Measurements from ENCODE around the gene SPATA24. TPM values are rescaled to one million over a fixed set of nuclear protein-coding genes. Genes with fewer than 3 reads are reported as not detected.

Gene SPATA24
- total and polyA plus RNA-seq, 2 of the 13 experiments (the other 11 are each of a cell fraction or from before 2014, with no cell fraction given), result 6.0 to 11.1 TPM

DNA sequence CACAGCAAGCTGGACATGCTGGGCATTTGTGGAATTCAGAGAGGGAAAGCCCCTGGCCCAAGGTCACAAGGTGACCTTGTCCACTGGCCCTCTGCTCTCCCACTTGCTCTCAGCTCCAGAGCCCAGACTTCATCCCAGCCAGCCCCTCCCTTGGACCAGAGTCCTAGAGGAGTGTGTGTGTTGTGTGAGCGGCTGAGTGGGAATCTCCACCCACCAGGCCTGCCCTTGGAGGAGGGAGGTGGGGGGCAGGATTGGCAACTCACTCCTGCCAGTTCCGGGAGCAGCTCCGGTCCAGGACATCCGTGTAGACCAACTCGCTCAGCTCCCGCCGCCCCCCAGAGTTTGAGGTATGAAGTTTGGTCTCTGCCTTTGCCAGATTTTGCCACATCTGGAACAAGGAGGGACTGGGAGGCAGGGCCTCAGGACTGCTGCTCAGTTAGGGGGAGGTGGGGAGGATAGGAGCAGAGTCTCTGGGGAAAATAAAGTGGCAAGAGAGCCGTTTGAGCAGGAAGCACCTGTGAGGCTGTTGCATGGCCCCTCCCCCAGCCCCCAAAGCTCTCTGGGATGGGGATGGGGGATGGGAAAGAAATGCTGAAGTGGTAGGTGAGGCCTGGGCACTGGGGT lies 15.6 kb downstream of the SPATA24 start (continued):
- TF ChIP-seq, protein P1, sequence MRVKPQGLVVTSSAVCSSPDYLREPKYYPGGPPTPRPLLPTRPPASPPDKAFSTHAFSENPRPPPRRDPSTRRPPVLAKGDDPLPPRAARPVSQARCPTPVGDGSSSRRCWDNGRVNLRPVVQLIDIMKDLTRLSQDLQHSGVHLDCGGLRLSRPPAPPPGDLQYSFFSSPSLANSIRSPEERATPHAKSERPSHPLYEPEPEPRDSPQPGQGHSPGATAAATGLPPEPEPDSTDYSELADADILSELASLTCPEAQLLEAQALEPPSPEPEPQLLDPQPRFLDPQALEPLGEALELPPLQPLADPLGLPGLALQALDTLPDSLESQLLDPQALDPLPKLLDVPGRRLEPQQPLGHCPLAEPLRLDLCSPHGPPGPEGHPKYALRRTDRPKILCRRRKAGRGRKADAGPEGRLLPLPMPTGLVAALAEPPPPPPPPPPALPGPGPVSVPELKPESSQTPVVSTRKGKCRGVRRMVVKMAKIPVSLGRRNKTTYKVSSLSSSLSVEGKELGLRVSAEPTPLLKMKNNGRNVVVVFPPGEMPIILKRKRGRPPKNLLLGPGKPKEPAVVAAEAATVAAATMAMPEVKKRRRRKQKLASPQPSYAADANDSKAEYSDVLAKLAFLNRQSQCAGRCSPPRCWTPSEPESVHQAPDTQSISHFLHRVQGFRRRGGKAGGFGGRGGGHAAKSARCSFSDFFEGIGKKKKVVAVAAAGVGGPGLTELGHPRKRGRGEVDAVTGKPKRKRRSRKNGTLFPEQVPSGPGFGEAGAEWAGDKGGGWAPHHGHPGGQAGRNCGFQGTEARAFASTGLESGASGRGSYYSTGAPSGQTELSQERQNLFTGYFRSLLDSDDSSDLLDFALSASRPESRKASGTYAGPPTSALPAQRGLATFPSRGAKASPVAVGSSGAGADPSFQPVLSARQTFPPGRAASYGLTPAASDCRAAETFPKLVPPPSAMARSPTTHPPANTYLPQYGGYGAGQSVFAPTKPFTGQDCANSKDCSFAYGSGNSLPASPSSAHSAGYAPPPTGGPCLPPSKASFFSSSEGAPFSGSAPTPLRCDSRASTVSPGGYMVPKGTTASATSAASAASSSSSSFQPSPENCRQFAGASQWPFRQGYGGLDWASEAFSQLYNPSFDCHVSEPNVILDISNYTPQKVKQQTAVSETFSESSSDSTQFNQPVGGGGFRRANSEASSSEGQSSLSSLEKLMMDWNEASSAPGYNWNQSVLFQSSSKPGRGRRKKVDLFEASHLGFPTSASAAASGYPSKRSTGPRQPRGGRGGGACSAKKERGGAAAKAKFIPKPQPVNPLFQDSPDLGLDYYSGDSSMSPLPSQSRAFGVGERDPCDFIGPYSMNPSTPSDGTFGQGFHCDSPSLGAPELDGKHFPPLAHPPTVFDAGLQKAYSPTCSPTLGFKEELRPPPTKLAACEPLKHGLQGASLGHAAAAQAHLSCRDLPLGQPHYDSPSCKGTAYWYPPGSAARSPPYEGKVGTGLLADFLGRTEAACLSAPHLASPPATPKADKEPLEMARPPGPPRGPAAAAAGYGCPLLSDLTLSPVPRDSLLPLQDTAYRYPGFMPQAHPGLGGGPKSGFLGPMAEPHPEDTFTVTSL (CRISPR knock-in tag; IDR thresholded peaks at IDR 0.05; ENCODE audit: borderline replicate concordance), result no peak
- TF ChIP-seq, protein P2, sequence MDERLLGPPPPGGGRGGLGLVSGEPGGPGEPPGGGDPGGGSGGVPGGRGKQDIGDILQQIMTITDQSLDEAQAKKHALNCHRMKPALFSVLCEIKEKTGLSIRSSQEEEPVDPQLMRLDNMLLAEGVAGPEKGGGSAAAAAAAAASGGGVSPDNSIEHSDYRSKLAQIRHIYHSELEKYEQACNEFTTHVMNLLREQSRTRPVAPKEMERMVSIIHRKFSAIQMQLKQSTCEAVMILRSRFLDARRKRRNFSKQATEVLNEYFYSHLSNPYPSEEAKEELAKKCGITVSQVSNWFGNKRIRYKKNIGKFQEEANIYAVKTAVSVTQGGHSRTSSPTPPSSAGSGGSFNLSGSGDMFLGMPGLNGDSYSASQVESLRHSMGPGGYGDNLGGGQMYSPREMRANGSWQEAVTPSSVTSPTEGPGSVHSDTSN (CRISPR knock-in tag; IDR thresholded peaks at IDR 0.05), result no peak
- TF ChIP-seq RFXAP (CRISPR knock-in tag; IDR thresholded peaks at IDR 0.05; ENCODE audit: borderline replicate concordance), result 0 out of 2 replicates have a peak, but pooled peaks have one; percentile 10
- TF ChIP-seq MAZ (IDR thresholded peaks at IDR 0.05; ENCODE audit: borderline replicate concordance, low read depth, low read length), result peak; percentile 27; the same call in 1 of the 2 replicates
- peak; percentile 60; the same call in 1 of the 2 replicates for TF ChIP-seq MAZ (CRISPR knock-in tag; IDR thresholded peaks at IDR 0.05; ENCODE audit: low read depth)
- no peak for TF ChIP-seq ZNF816 (CRISPR knock-in tag; IDR thresholded peaks at IDR 0.05; ENCODE audit: borderline replicate concordance)
- peak; percentile 23; the same call in 1 of the 2 replicates for TF ChIP-seq KDM5B (CRISPR knock-in tag; IDR thresholded peaks at IDR 0.05; ENCODE audit: borderline replicate concordance)
- no peak for TF ChIP-seq AHR (CRISPR knock-in tag; IDR thresholded peaks at IDR 0.05)
- no peak for TF ChIP-seq CBX5 (CRISPR knock-in tag; IDR thresholded peaks at IDR 0.05; ENCODE audit: borderline replicate concordance)
- TF ChIP-seq, protein P3, sequence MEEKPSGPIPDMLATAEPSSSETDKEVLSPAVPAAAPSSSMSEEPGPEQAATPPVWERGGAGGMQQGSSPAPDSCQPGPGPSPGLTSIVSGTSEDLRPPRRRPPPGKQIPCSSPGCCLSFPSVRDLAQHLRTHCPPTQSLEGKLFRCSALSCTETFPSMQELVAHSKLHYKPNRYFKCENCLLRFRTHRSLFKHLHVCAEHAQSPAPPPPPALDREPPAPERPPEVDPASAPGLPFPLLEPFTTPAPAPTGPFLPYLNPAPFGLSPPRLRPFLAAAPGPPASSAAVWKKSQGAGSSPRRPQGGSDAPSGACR (CRISPR knock-in tag; IDR thresholded peaks at IDR 0.05), result peak; percentile 64; the same call in 1 of the 2 replicates
- TF ChIP-seq, protein P4, sequence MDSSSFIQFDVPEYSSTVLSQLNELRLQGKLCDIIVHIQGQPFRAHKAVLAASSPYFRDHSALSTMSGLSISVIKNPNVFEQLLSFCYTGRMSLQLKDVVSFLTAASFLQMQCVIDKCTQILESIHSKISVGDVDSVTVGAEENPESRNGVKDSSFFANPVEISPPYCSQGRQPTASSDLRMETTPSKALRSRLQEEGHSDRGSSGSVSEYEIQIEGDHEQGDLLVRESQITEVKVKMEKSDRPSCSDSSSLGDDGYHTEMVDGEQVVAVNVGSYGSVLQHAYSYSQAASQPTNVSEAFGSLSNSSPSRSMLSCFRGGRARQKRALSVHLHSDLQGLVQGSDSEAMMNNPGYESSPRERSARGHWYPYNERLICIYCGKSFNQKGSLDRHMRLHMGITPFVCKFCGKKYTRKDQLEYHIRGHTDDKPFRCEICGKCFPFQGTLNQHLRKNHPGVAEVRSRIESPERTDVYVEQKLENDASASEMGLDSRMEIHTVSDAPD (CRISPR knock-in tag; IDR thresholded peaks at IDR 0.05), result peak; percentile 85; the same call in 1 of the 2 replicates
- no peak for TF ChIP-seq ZSCAN20 (CRISPR knock-in tag; IDR thresholded peaks at IDR 0.05; ENCODE audit: borderline replicate concordance)
- TF ChIP-seq ZNF720 (CRISPR knock-in tag; IDR thresholded peaks at IDR 0.05), result no peak
- TF ChIP-seq, protein P5, sequence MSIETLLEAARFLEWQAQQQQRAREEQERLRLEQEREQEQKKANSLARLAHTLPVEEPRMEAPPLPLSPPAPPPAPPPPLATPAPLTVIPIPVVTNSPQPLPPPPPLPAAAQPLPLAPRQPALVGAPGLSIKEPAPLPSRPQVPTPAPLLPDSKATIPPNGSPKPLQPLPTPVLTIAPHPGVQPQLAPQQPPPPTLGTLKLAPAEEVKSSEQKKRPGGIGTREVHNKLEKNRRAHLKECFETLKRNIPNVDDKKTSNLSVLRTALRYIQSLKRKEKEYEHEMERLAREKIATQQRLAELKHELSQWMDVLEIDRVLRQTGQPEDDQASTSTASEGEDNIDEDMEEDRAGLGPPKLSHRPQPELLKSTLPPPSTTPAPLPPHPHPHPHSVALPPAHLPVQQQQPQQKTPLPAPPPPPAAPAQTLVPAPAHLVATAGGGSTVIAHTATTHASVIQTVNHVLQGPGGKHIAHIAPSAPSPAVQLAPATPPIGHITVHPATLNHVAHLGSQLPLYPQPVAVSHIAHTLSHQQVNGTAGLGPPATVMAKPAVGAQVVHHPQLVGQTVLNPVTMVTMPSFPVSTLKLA (IDR thresholded peaks at IDR 0.05), result no peak

Measured in HepG2 (cell line).